Hematopoietic multipotent progenitor cell (in vitro differentiated cells): ENCODE measurements around the gene CBX6. TPM values are rescaled to one million over a fixed set of nuclear protein-coding genes. Genes with fewer than 3 reads are reported as not detected.

ENCODE experiments used
- DNase-seq, 3 donors: peaks; one replicate each; pipeline ENCODE4 v3.0.0-alpha.2; 2011 to 2015; ENCODE audit warnings: low read depth in 2 of 3, low spot score in 2 of 3
- total RNA-seq: library from RNA; depleted of rRNA; stranded (reverse); fragments of >200 nt; gene quantifications from one replicate; pipeline ENCODE4 v1.2.3, GENCODE V29; 2012

The CBX6 gene
- total RNA-seq, 1 donor = 15.6 TPM

DNA sequence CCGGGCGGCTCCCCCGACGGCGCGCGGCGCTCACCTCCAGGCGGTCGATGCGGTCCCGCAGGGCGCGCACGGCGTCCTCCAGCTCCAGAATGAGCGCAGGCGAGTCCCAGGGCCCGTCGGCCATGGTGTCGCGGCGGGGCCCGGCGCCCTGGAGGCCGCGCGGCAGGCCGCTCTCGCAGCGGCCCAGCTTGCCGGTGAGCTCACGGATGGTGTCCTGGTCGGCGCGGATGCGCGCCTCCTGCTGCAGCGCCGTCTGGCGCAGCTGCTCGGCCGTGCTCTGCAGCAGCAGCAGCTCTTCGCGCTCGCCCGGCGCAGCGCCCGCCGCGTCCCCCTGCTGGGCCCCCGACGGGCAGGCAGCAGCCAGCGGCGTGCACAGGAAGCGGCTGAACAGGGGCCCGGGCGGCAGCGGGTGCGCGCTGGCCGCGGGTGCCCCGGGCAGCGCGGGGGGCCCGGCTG, 28.8 kb downstream of the CBX6 start:
- peak; percentile 46 to 82 (median 73) for DNase-seq

DNA sequence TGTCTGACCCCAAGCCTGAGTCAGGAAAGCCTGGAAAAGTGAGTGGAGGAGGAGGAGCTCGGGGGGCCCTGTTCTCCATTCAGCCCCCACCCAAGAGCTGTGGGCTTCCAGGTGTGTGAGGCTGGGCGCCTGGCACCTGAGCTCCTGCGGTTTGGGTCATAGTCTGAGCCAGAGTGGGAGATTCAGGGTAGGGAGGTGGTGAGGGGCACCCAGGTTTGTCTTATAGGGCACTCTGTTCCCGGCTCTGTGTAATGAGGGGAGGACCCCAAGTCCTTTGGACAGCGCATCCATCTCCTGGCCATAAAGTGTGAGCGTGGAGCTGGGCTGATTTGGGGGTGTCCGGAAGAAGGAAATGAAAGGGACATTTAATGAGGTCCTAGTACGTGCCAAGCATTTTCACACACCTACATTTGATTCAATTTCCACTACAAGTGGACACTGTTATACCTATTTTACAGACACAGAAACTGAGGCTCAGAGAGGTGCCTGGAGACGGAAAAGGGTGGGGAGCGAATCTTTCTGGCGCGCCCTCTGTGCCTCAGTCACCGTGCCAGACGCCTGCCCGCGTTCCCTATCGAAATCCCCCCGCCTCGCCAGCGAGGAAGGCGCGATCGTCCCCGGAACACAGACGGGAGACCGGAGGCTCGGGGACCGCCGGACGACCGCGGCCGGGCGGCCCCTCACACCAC, 29.4 kb downstream of the CBX6 start:
- DNase-seq = no peak

GRCh38 chr22:38841635-38842034, 30.4 kb downstream of the CBX6 start:
- no peak for DNase-seq

- no peak for DNase-seq
These were observed 30.8 kb downstream of the CBX6 start for GRCh38 chr22:38841211-38841610.

DNA sequence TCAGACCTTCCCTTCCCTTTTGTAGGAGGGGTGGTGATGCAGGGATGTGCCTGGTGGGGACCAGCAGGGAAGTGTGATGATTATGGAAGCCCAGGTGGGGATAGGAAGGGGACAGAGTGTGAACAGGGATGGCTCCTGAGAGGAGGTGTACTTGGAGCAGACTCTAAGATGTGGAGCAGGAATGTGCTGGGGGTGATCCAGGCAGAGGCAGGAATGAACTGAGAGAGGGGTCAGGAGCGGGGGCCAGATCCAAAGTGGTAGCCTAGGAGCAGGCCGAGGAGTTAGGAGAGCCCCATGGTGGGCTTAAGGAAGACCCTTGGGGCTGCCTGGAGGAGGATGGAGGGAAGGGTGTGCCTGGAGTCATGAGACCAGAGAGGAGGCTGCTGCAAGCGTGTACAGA, 31.9 kb downstream of the CBX6 start:
- DNase-seq = no peak

DNA sequence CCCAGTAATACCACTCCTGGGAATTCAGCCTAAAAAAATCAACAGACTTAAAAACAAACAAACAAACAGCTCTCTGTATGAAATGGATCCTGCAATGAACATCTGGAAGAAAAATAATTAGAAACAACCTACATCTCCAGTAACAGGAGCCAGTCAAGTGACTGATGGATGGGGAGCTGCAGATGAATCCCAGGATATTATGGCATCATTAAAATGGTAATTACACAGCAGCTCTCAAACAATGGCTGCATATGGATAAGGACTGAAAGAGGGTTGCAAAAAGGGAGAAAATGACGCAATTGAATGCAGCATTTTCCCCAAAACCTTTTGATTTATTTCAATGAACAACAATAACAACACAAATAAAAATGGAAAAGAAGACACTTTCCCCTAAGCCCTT, 32.3 kb downstream of the CBX6 start:
- no peak for DNase-seq

GRCh38 chr22:38837414-38837928, 34.5 kb downstream of the CBX6 start:
- DNase-seq = no peak

DNA sequence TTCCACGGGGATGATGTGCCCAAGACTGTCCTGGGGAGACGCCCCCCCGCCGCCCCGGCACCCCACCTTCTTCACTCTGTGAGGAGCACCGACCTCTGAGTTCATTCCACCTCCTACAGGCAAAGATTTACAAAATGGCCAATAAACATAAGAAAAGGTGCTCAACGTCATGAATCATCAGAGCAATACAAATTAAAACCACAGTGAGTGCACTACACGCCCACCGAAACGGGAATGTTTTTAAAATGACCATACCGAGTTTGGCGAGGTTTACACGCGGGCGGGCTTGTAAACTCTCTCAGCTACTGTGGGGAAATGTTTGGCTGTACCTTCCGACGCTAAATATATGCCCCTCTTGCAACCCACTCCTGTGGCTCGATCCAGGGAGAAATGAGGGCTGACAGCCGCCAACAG, 36.1 kb downstream of the CBX6 start:
- DNase-seq = no peak

- no peak for DNase-seq
These were observed 37.0 kb downstream of the CBX6 start for GRCh38 chr22:38834991-38835390.

GRCh38 chr22:38834215-38834953, 37.6 kb downstream of the CBX6 start:
- DNase-seq = no peak

GRCh38 chr22:38833061-38833460, 39.0 kb downstream of the CBX6 start:
- DNase-seq = no peak

- DNase-seq = no peak
These were observed 39.7 kb downstream of the CBX6 start for GRCh38 chr22:38832005-38832978.

- DNase-seq = no peak
These were observed 40.7 kb downstream of the CBX6 start for GRCh38 chr22:38831166-38831945.

GRCh38 chr22:38830845-38831108, 41.2 kb downstream of the CBX6 start:
- DNase-seq = no peak

DNA sequence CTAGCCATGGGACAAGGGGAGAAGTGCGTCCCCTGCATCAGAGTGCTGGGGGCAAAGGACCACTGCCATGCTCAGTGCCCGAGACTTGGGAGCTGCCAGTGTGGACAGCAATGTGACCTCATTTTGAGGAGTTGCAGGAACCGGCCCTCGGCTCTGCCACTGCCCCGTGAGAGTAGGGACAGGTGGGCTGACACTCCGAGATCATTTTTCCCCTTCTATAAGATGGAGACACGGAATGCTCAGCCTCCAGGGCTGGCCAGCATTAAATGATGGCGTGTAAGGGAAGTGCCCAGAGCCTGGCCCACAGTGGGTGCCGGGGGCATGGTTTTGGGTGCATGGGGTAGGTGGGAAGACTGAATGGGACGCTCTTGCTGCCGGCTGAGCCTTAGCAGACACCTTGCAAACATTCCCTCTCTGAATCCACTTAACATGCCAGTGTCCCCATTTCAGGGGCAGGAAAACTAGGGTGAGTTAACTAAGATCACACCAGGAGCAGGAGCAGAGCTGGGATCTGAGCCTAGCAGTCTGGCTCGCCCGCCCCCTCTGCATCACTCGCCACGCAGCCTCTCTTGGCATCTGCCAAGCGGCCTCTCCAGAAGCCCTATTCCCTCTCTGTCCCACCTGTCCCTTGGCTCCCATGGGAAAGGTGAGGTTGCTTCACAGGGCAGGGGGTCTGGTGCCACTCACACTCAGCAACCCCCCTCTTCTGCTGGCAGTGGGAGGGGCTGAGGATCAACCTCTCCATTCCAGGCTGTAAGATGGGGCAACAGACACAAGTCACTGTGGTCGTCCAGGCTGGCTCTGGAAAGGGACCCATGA, 41.8 kb downstream of the CBX6 start:
- DNase-seq = no peak

GRCh38 chr22:38829485-38829884, 42.5 kb downstream of the CBX6 start:
- no peak for DNase-seq

DNA sequence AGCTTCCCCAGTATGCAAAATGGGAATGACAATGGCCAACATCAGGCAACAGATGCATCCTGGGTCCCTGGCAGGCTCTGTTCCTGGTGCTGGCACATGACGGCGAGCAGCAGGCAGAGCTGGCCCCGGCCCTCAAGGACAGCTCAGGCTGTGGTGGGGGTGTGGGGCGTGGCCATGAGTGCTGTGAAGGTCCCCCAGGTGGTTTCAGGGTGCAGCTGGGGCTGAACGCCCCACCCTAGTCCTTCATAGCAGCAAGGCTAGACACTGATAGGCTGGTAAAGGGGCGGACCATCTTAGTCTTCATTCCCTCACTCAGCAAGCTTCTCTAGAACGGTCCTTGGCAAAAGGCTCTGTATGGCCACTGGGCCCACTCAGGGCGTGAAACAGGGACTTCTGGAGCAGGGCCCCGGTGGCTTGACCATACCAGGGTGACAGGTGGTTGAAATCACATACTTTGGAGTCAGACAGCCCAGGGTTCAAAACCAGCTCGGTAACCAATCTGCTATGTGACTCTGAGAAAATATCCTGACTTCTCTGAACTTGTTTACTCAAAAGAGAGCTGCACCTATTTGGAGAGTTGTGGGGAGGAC, 43.3 kb downstream of the CBX6 start:
- DNase-seq = no peak

GRCh38 chr22:38828191-38828590, 43.8 kb downstream of the CBX6 start:
- DNase-seq = no peak

DNA sequence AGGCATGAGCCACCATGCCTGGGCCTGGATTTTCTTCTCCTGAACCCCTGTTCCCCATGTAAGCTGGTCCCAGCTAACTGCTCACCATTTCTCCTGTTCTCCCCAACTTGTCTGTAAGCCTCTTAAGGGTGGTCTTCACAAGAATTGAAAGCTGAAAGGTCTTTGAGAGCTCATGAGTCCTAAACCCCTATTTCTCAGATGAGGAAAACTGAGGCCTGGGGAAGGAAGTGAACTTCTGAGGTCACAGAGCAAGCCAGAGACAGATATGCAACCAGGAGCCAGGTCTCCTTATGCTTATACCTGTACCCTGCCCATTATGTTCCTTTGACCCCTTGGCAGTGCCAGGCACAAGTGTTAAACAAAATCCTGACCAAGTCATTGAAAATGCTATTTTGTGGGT, 44.5 kb downstream of the CBX6 start:
- DNase-seq = no peak
